Neural cell (in vitro differentiated cells): ENCODE results near the gene EHBP1.

Experiments
- EZH2 ChIP-seq: fragments of 200-600, 300-800 bp; shearing (Covaris generic), sonication (generic); IDR thresholded peaks from 2 replicates; pipeline ENCODE4 v1.6.1; 2014; ENCODE audit warnings: antibody characterized with exemption, low read length, borderline replicate concordance, mild to moderate bottlenecking; ENCODE audit not compliant: insufficient read depth, poor library complexity, severe bottlenecking
- POLR2AphosphoS5 ChIP-seq: IDR thresholded peaks from 2 replicates; pipeline ENCODE4 v1.6.1; 2012
- RAD21 ChIP-seq: fragments of 450-650 bp; conservative IDR thresholded peaks from 2 replicates; pipeline ENCODE4 v1.6.1; 2014; ENCODE audit warnings: antibody characterized with exemption, mild to moderate bottlenecking, moderate library complexity
- TF ChIP-seq, protein P1 (sequence below): fragments of 450-650 bp; IDR thresholded peaks from 2 replicates; pipeline ENCODE4 v1.5.1; 2014; ENCODE audit warnings: antibody characterized with exemption, mild to moderate bottlenecking, moderate library complexity; ENCODE audit not compliant: poor library complexity, severe bottlenecking
- TF ChIP-seq, protein P2 (sequence below): IDR thresholded peaks from 2 replicates; pipeline ENCODE4 v1.6.1; 2012; ENCODE audit warnings: borderline replicate concordance

DNA sequence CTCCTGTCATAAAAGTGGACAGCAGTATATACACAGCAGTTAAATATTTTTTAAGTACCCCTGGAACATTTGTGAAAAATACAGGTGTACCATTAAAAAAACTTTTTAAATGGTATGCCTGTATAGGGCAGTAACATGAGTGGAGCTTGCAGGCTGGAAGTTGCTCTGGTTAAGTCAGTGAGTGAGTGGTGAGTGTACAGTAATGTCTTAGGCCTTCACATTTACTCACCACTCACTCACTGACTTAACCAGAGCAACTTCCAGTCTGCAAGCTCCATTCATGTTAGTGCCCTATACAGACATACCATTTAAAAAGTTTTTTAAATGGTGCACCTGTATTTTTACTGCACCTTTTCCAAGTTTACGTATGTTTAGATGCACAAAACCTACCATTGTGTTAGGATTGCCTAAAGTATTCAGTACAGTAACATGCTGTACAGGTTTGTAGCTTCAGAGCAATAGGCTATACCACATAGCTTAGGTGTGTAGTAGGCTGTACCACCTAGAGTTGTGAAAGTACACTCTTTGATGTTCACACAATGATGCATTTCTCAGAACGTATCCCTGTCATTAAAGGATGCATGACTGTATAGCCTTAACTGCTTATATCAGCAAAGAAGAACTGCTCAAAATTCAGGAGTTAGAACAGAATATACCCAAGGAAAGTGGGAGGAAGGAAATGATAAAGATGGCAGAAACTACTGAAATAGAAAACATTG lies 112.6 kb downstream of the EHBP1 start:
- no peak for TF ChIP-seq RAD21
- TF ChIP-seq, protein P1, sequence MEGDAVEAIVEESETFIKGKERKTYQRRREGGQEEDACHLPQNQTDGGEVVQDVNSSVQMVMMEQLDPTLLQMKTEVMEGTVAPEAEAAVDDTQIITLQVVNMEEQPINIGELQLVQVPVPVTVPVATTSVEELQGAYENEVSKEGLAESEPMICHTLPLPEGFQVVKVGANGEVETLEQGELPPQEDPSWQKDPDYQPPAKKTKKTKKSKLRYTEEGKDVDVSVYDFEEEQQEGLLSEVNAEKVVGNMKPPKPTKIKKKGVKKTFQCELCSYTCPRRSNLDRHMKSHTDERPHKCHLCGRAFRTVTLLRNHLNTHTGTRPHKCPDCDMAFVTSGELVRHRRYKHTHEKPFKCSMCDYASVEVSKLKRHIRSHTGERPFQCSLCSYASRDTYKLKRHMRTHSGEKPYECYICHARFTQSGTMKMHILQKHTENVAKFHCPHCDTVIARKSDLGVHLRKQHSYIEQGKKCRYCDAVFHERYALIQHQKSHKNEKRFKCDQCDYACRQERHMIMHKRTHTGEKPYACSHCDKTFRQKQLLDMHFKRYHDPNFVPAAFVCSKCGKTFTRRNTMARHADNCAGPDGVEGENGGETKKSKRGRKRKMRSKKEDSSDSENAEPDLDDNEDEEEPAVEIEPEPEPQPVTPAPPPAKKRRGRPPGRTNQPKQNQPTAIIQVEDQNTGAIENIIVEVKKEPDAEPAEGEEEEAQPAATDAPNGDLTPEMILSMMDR: no peak
- TF ChIP-seq POLR2AphosphoS5: no peak
- no peak for TF ChIP-seq EZH2
- TF ChIP-seq, protein P2, sequence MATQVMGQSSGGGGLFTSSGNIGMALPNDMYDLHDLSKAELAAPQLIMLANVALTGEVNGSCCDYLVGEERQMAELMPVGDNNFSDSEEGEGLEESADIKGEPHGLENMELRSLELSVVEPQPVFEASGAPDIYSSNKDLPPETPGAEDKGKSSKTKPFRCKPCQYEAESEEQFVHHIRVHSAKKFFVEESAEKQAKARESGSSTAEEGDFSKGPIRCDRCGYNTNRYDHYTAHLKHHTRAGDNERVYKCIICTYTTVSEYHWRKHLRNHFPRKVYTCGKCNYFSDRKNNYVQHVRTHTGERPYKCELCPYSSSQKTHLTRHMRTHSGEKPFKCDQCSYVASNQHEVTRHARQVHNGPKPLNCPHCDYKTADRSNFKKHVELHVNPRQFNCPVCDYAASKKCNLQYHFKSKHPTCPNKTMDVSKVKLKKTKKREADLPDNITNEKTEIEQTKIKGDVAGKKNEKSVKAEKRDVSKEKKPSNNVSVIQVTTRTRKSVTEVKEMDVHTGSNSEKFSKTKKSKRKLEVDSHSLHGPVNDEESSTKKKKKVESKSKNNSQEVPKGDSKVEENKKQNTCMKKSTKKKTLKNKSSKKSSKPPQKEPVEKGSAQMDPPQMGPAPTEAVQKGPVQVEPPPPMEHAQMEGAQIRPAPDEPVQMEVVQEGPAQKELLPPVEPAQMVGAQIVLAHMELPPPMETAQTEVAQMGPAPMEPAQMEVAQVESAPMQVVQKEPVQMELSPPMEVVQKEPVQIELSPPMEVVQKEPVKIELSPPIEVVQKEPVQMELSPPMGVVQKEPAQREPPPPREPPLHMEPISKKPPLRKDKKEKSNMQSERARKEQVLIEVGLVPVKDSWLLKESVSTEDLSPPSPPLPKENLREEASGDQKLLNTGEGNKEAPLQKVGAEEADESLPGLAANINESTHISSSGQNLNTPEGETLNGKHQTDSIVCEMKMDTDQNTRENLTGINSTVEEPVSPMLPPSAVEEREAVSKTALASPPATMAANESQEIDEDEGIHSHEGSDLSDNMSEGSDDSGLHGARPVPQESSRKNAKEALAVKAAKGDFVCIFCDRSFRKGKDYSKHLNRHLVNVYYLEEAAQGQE: no peak
